K562 (cell line): ENCODE data around the gene CTBP2. TPM values are rescaled to one million over a fixed set of nuclear protein-coding genes. Genes with fewer than 3 reads are reported as not detected.

Experiments used
- ATAC-seq: fragments of 200-7000 bp; cut with Tn5 transposase; 3 replicates; pipeline ENCODE4 v1.9.1; 2020; ENCODE audit warnings: moderate library complexity
- BruUV-seq: library from RNA; stranded (reverse); fragments of 400-500 nt; replicated peaks from 2 replicates; lab custom pipeline; 2021; lab: Mats Ljungman, UMichigan
- CTCF ChIA-PET: fragments of 300-600 bp; formaldehyde crosslinking; extraction: SDS; loops from one replicate; lab custom pipeline; 2021; ENCODE audit warnings: low intra/inter-chr PET ratio; lab: Yijun Ruan, JAX
- POLR2A ChIA-PET: fragments of 300-600, 350-650 bp; sonication (Branson Sonifier 250); formaldehyde crosslinking; extraction: SDS; loops from one replicate; lab custom pipeline; 2021; ENCODE audit warnings: antibody characterized with exemption, inconsistent platforms; lab: Yijun Ruan, JAX
- DNase-seq, 4 experiments: peaks; one replicate each; pipeline versions ENCODE4 v3.0.0 to v3.0.0-alpha.2; 2011 to 2018; ENCODE audit warnings: low spot score in 3 of 4, mixed read lengths in 3 of 4; ENCODE audit errors: extremely low read depth in 1 of 4
- FAIRE-seq: peaks from 2 replicates; lab custom pipeline; 2011; peaks lifted over from hg19 to GRCh38; lab: Jason Lieb, UNC
- H2AFZ ChIP-seq: 2 replicates; pipeline ENCODE4 v1.6.0; 2011; ENCODE audit warnings: low read depth, low read length, control low read depth, inconsistent platforms
- H3K27ac ChIP-seq: fragments of 200-600 bp; 3 replicates; pipeline ENCODE4 v1.8.0; 2011; ENCODE audit warnings: low read depth, mild to moderate bottlenecking, control low read depth, inconsistent platforms, low read length, moderate library complexity, mixed read lengths; ENCODE audit errors: extremely low read depth
- H3K27me3 ChIP-seq, 2 experiments: fragments of 300-600 bp in 1 of 2; 2 replicates in 1 of 2; 3 replicates in 1 of 2; pipeline versions ENCODE4 v1.6.0 to v1.8.0; 2011; ENCODE audit warnings: inconsistent platforms in 2 of 2, low read length in 2 of 2, mild to moderate bottlenecking in 1 of 2, mixed read lengths in 1 of 2, moderate library complexity in 1 of 2; ENCODE audit not compliant: control insufficient read depth in 2 of 2, insufficient read depth in 2 of 2
- H3K36me3 ChIP-seq: fragments of 300-600 bp; 3 replicates; pipeline ENCODE4 v1.8.0; 2011; ENCODE audit warnings: mild to moderate bottlenecking, low read length, inconsistent platforms; ENCODE audit not compliant: control insufficient read depth, insufficient read depth
- H3K4me1 ChIP-seq, 2 experiments: fragments of 200-600 bp in 1 of 2; replicated peaks in 1 of 2; 2 replicates in 1 of 2; 3 replicates in 1 of 2; pipeline versions ENCODE4 v1.5.1 to v1.8.0; 2011; ENCODE audit warnings: inconsistent platforms in 2 of 2, low read length in 2 of 2, mild to moderate bottlenecking in 1 of 2, mixed read lengths in 1 of 2, moderate library complexity in 1 of 2; ENCODE audit not compliant: control insufficient read depth in 2 of 2, insufficient read depth in 2 of 2
- H3K4me2 ChIP-seq: 2 replicates; pipeline ENCODE4 v1.6.1; 2011; ENCODE audit warnings: low read length, control low read depth, inconsistent platforms, mixed read lengths; ENCODE audit not compliant: insufficient read depth
- H3K4me3 ChIP-seq: fragments of 200-600 bp; sonication (generic), shearing (Covaris generic); 2 replicates; pipeline ENCODE4 v1.5.1; 2016; ENCODE audit warnings: control low read depth, inconsistent platforms
- H3K79me2 ChIP-seq: fragments of 200-600 bp; 3 replicates; pipeline ENCODE4 v1.8.0; 2011; ENCODE audit warnings: low read length, inconsistent platforms; ENCODE audit not compliant: control insufficient read depth, insufficient read depth
- H3K9ac ChIP-seq, 2 experiments: 2 replicates each; pipeline versions ENCODE4 v1.6.0 to v1.6.1; 2011; ENCODE audit warnings: low read depth in 2 of 2, low read length in 2 of 2, control low read depth in 1 of 2, inconsistent platforms in 1 of 2, mild to moderate bottlenecking in 1 of 2, mixed read lengths in 1 of 2; ENCODE audit not compliant: insufficient read depth in 1 of 2
- H3K9me1 ChIP-seq: one replicate; pipeline ENCODE4 v1.6.0; 2011; ENCODE audit warnings: inconsistent platforms, mild to moderate bottlenecking, low read length, moderate library complexity; ENCODE audit not compliant: control insufficient read depth, insufficient read depth
- H3K9me3 ChIP-seq: replicated peaks from 2 replicates; pipeline ENCODE4 v1.5.1; 2011; ENCODE audit warnings: low read depth, low read length, inconsistent platforms; ENCODE audit not compliant: control insufficient read depth, insufficient read depth
- H4K20me1 ChIP-seq: replicated peaks from 2 replicates; pipeline ENCODE4 v1.6.1; 2011; ENCODE audit warnings: low read length, inconsistent platforms, mixed read lengths; ENCODE audit not compliant: control insufficient read depth, insufficient read depth
- BCOR ChIP-seq: fragments of 450-650 bp; IDR thresholded peaks from 2 replicates; pipeline ENCODE4 v1.6.1; 2016
- ESRRA ChIP-seq: fragments of 450-650 bp; IDR thresholded peaks from 2 replicates; pipeline ENCODE4 v1.6.1; 2014; ENCODE audit warnings: low read depth, mild to moderate bottlenecking, moderate library complexity, borderline replicate concordance
- ETV1 ChIP-seq: fragments of 450-650 bp; conservative IDR thresholded peaks from 2 replicates; pipeline ENCODE4 v1.6.1; 2016; ENCODE audit warnings: missing genetic modification characterization, control low read depth, low read depth, missing compliant biosample characterization
- MAZ ChIP-seq, 2 experiments: fragments of 450-650 bp in 1 of 2; sonication (generic) in 1 of 2; formaldehyde crosslinking; IDR thresholded peaks in 1 of 2; conservative IDR thresholded peaks in 1 of 2; 2 replicates each; pipeline versions ENCODE4 v1.4.0 to v1.5.0; 2020; ENCODE audit warnings: mild to moderate bottlenecking in 1 of 2, missing genetic modification reagents in 1 of 2
- NR1H2 ChIP-seq: sonication (generic); formaldehyde crosslinking; IDR thresholded peaks from 2 replicates; pipeline ENCODE4 v1.4.0; 2020; ENCODE audit warnings: mild to moderate bottlenecking, missing genetic modification reagents
- TSHZ1 ChIP-seq: fragments of 250-450 bp; sonication (Bioruptor Pico); IDR thresholded peaks from 2 replicates; pipeline ENCODE4 v1.4.0; 2020; ENCODE audit warnings: mild to moderate bottlenecking, moderate library complexity
- XRCC5 ChIP-seq: fragments of 200-400 bp; formaldehyde crosslinking; IDR thresholded peaks from 2 replicates; pipeline ENCODE4 v1.6.1; 2017; ENCODE audit warnings: low read depth, mild to moderate bottlenecking, low read length
- ZNF165 ChIP-seq: fragments of 250-450 bp; sonication (Bioruptor Pico); IDR thresholded peaks from 2 replicates; pipeline ENCODE4 v1.4.0; 2020; ENCODE audit warnings: borderline replicate concordance
- ZNF431 ChIP-seq: sonication (generic); formaldehyde crosslinking; IDR thresholded peaks from 2 replicates; pipeline ENCODE4 v1.8.0; 2022; ENCODE audit warnings: mild to moderate bottlenecking, missing genetic modification reagents
- WGBS: fragments of 100-300 bp; shearing (Covaris generic); methylation state at CpG from one replicate; pipeline ENCODE4 v1.1.6; 2016; ENCODE audit warnings: low coverage, mixed read lengths; ENCODE audit not compliant: insufficient coverage; ENCODE audit errors: missing lambda C conversion rate; 5-methylcytosine and 5-hydroxymethylcytosine counted together
- in situ Hi-C: fragments of 300-500 bp; cut with MboI; formaldehyde crosslinking; loops from 4 replicates; pipeline ENCODE4 v1.15.0; 2018; ENCODE audit warnings: inconsistent platforms, mixed read lengths
- intact Hi-C: fragments of 100-400 bp; cut with micrococcal nuclease; formaldehyde crosslinking; loops from 2 replicates; pipeline ENCODE4 v1.14.2; 2022
- polyA plus RNA-seq, 8 experiments: library from polyadenylated mRNA; depleted of rRNA in 4 of 8; stranded (reverse) in 5 of 8; unstranded in 3 of 8; fragments of >200 nt; fragmentation: Nextera tagmentation in 2 of 8; fragmentation: Illumina TruSeq in 1 of 8; extraction: Ambion mirVana in 2 of 8; extraction: Trizol in 1 of 8; gene quantifications; 2 replicates each; pipeline versions ENCODE4 v1.2.1 to v1.2.3, GENCODE V29; 2011 to 2014; ENCODE audit warnings: inconsistent platforms in 1 of 8, missing spikeins in 1 of 8
- total RNA-seq, 7 experiments: library from RNA; depleted of rRNA in 6 of 7; stranded (reverse); fragments of >200 nt in 6 of 7; fragmentation: Illumina TruSeq in 2 of 7; extraction: Trizol in 2 of 7; gene quantifications; 2 replicates each; pipeline versions ENCODE4 v1.2.1 to v1.2.3, GENCODE V29; 2011 to 2021; ENCODE audit warnings: low replicate concordance in 1 of 7
- TF ChIP-seq, protein P1 (sequence below): fragments of 250-450 bp; sonication (Bioruptor Pico); IDR thresholded peaks from 2 replicates; pipeline ENCODE4 v1.6.1; 2021; ENCODE audit warnings: mild to moderate bottlenecking
- TF ChIP-seq, protein P2 (sequence below): sonication (generic); formaldehyde crosslinking; IDR thresholded peaks from 2 replicates; pipeline ENCODE4 v1.8.1; 2023; ENCODE audit warnings: mild to moderate bottlenecking, missing genetic modification reagents
- TF ChIP-seq, protein P3 (sequence below): fragments of 200-800 bp; sonication (Bioruptor generic); IDR thresholded peaks from 2 replicates; pipeline ENCODE4 v1.6.1; 2017; ENCODE audit warnings: missing genetic modification characterization, missing compliant biosample characterization

The CTBP2 gene
- total and polyA plus RNA-seq, 9 of the 15 experiments (the other 6 are each of a cell fraction or from before 2014, with no cell fraction given) = 1.3 to 8.8 (median 5.1) TPM

- intact Hi-C loops = no loop called here
- no peaks in the 10 kb centered on the region for H3K4me1 ChIP-seq
- no peak overlapping the region for H3K4me2 ChIP-seq
- in situ Hi-C loops = no loop called here
- no peak overlapping the region for H3K27ac ChIP-seq
- DNase-seq (no peak), ATAC-seq (no peak), FAIRE-seq (no peak)
- no peaks in the 10 kb centered on the region for H4K20me1 ChIP-seq
- H3K4me3 ChIP-seq = no peak overlapping the region
- no peaks in the 10 kb centered on the region for H3K9me3 ChIP-seq
- no peaks in the 10 kb centered on the region for H3K9me1 ChIP-seq
- WGBS = no CpG with 5 or more reads among the region's 34 CpGs
- no peak overlapping the region for H3K9ac ChIP-seq
- POLR2A ChIA-PET = no interaction called here
- H3K36me3 ChIP-seq = no peaks in the 10 kb centered on the region
- no TSS peak for BruUV-seq
- H2AFZ ChIP-seq = no peak overlapping the region
- H3K79me2 ChIP-seq = no peaks in the 10 kb centered on the region
- H3K27me3 ChIP-seq = no peaks in the 10 kb centered on the region
- CTCF ChIA-PET = no interaction called here
- no peak for TF ChIP-seq ZNF431 (CRISPR knock-in tag)
- TF ChIP-seq ESRRA = no peak
- no peak for TF ChIP-seq BCOR
- TF ChIP-seq, protein P1, sequence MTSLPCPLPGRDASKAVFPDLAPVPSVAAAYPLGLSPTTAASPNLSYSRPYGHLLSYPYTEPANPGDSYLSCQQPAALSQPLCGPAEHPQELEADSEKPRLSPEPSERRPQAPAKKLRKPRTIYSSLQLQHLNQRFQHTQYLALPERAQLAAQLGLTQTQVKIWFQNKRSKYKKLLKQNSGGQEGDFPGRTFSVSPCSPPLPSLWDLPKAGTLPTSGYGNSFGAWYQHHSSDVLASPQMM (CRISPR knock-in tag) = no peak
- TF ChIP-seq, protein P2, sequence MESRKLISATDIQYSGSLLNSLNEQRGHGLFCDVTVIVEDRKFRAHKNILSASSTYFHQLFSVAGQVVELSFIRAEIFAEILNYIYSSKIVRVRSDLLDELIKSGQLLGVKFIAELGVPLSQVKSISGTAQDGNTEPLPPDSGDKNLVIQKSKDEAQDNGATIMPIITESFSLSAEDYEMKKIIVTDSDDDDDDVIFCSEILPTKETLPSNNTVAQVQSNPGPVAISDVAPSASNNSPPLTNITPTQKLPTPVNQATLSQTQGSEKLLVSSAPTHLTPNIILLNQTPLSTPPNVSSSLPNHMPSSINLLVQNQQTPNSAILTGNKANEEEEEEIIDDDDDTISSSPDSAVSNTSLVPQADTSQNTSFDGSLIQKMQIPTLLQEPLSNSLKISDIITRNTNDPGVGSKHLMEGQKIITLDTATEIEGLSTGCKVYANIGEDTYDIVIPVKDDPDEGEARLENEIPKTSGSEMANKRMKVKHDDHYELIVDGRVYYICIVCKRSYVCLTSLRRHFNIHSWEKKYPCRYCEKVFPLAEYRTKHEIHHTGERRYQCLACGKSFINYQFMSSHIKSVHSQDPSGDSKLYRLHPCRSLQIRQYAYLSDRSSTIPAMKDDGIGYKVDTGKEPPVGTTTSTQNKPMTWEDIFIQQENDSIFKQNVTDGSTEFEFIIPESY = no peak
- TF ChIP-seq MAZ (CRISPR knock-in tag; conservative IDR thresholded peaks at IDR 0.05 in 1 of 2, IDR thresholded peaks at IDR 0.05 in 1 of 2) = no peak
- TF ChIP-seq XRCC5 = no peak
- TF ChIP-seq ZNF165 = no peak
- TF ChIP-seq, protein P3, sequence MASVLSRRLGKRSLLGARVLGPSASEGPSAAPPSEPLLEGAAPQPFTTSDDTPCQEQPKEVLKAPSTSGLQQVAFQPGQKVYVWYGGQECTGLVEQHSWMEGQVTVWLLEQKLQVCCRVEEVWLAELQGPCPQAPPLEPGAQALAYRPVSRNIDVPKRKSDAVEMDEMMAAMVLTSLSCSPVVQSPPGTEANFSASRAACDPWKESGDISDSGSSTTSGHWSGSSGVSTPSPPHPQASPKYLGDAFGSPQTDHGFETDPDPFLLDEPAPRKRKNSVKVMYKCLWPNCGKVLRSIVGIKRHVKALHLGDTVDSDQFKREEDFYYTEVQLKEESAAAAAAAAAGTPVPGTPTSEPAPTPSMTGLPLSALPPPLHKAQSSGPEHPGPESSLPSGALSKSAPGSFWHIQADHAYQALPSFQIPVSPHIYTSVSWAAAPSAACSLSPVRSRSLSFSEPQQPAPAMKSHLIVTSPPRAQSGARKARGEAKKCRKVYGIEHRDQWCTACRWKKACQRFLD (CRISPR knock-in tag) = no peak
- no peak for TF ChIP-seq TSHZ1 (CRISPR knock-in tag)
- TF ChIP-seq NR1H2 (CRISPR knock-in tag) = no peak
- no peak for TF ChIP-seq ETV1 (tag)
Observed at GRCh38 chr10:125003146-125003900, 157.0 kb downstream of the CTBP2 start.
